D721Med (cell line): Measurements from ENCODE around the gene TMEM207.

ENCODE experiments used
- DNase-seq: peaks from one replicate; pipeline ENCODE4 v3.0.0; 2011; ENCODE audit warnings: low spot score; ENCODE audit not compliant: insufficient read length
- FAIRE-seq: peaks from 2 replicates; lab custom pipeline; 2011; peaks lifted over from hg19 to GRCh38; lab: Jason Lieb, UNC
- CTCF ChIP-seq: IDR thresholded peaks from 2 replicates; pipeline ENCODE4 v1.5.1; 2012; ENCODE audit warnings: mild to moderate bottlenecking, control low read depth; ENCODE audit not compliant: insufficient read depth; ENCODE audit errors: missing control alignments

TMEM207 gene

GRCh38 chr3:190449801-190450200, at the start of gene TMEM207:
Gene TMEM207, minus strand, starts transcription at chr3:190449901. Its CDS starts 92 bp downstream, at chr3:190449809.
- DNase-seq, result no peak
- no peak for FAIRE-seq
- TF ChIP-seq CTCF, result no peak

GRCh38 chr3:190499122-190499521, 49.4 kb upstream of the TMEM207 start:
- FAIRE-seq, result no peak
- no peak for TF ChIP-seq CTCF
- no peak for DNase-seq

- no peak for FAIRE-seq
- no peak for DNase-seq
- no peak for TF ChIP-seq CTCF
Measured at GRCh38 chr3:190498293-190498692, 48.6 kb upstream of the TMEM207 start.

GRCh38 chr3:190497811-190498210, 48.1 kb upstream of the TMEM207 start:
- FAIRE-seq, result no peak
- no peak for TF ChIP-seq CTCF
- no peak for DNase-seq

- TF ChIP-seq CTCF, result no peak
Measured at GRCh38 chr3:190496859-190497258, 47.2 kb upstream of the TMEM207 start.

GRCh38 chr3:190495796-190496195, 46.1 kb upstream of the TMEM207 start:
- FAIRE-seq (no peak), DNase-seq (no peak)
- TF ChIP-seq CTCF, result no peak

More at GRCh38 chr3:190496859-190497258, 47.2 kb upstream of the TMEM207 start:
- DNase-seq, result no peak
- FAIRE-seq, result no peak

- no peak for TF ChIP-seq CTCF
- FAIRE-seq (no peak), DNase-seq (no peak)
Measured at GRCh38 chr3:190495354-190495753, 45.7 kb upstream of the TMEM207 start.
